Liver (tissue), 9 donors: Measurements from ENCODE around the gene FBP1. TPM values are rescaled to one million over a fixed set of nuclear protein-coding genes. Genes with fewer than 3 reads are reported as not detected.

Experiments used
- DNase-seq: peaks from one replicate; pipeline ENCODE4 v3.0.0-alpha.2; 2017; ENCODE audit warnings: low spot score
- H3K27ac ChIP-seq, 2 donors: one replicate each; pipeline ENCODE4 v1.7.0; 2013; ENCODE audit warnings: inconsistent platforms in 2 of 2, low read length in 2 of 2, control low read depth in 1 of 2, low read depth in 1 of 2, mild to moderate bottlenecking in 1 of 2
- H3K27me3 ChIP-seq, 4 donors: one replicate each; pipeline versions ENCODE4 v1.6.1 to v1.7.0; 2013; ENCODE audit warnings: low read length in 3 of 4, inconsistent platforms in 1 of 4, mild to moderate bottlenecking in 1 of 4, moderate library complexity in 1 of 4; ENCODE audit not compliant: control insufficient read depth in 4 of 4, insufficient read depth in 4 of 4
- H3K36me3 ChIP-seq, 4 donors: one replicate each; pipeline versions ENCODE4 v1.6.1 to v1.7.0; 2013; ENCODE audit warnings: low read length in 3 of 4, mild to moderate bottlenecking in 3 of 4, low read depth in 1 of 4, moderate library complexity in 1 of 4; ENCODE audit not compliant: control insufficient read depth in 4 of 4, insufficient read depth in 3 of 4
- H3K4me1 ChIP-seq, 4 donors: one replicate each; pipeline versions ENCODE4 v1.6.1 to v1.7.0; 2013; ENCODE audit warnings: low read length in 3 of 4, mild to moderate bottlenecking in 3 of 4, moderate library complexity in 1 of 4; ENCODE audit not compliant: control insufficient read depth in 4 of 4, insufficient read depth in 4 of 4
- H3K4me3 ChIP-seq, 3 donors: one replicate each; pipeline versions ENCODE4 v1.6.1 to v1.7.0; 2013; ENCODE audit warnings: low read length in 3 of 3, control low read depth in 1 of 3, low read depth in 1 of 3, mild to moderate bottlenecking in 1 of 3
- H3K9ac ChIP-seq, 2 donors: one replicate each; pipeline ENCODE4 v1.7.0; 2013; ENCODE audit warnings: low read length in 2 of 2, mild to moderate bottlenecking in 2 of 2, moderate library complexity in 2 of 2, control low read depth in 1 of 2, low read depth in 1 of 2
- H3K9me3 ChIP-seq, 4 donors: one replicate each; pipeline versions ENCODE4 v1.6.1 to v1.7.0; 2013; ENCODE audit warnings: low read length in 3 of 4; ENCODE audit not compliant: control insufficient read depth in 4 of 4
- ATF3 ChIP-seq: IDR thresholded peaks from 2 replicates; pipeline ENCODE4 v1.6.1; 2016; ENCODE audit warnings: antibody characterized with exemption
- CTCF ChIP-seq: fragments of 150-350 bp; IDR thresholded peaks from 2 replicates; pipeline ENCODE4 v1.5.1; 2017; ENCODE audit warnings: improper control_type of control experiment, low read depth, low read length; ENCODE audit not compliant: missing input control
- EGR1 ChIP-seq, 2 donors: IDR thresholded peaks; 2 replicates each; pipeline ENCODE4 v1.6.1; 2016 to 2018; ENCODE audit warnings: antibody characterized with exemption in 2 of 2, low read depth in 2 of 2
- FOXA1 ChIP-seq: IDR thresholded peaks from 2 replicates; pipeline ENCODE4 v1.6.1; 2016; ENCODE audit warnings: antibody characterized with exemption
- FOXA2 ChIP-seq: IDR thresholded peaks from 2 replicates; pipeline ENCODE4 v1.6.1; 2016; ENCODE audit warnings: antibody characterized with exemption
- GABPA ChIP-seq, 2 donors: IDR thresholded peaks in 1 of 2; conservative IDR thresholded peaks in 1 of 2; 2 replicates each; pipeline ENCODE4 v1.6.1; 2016; ENCODE audit warnings: antibody characterized with exemption in 2 of 2, mild to moderate bottlenecking in 1 of 2, moderate library complexity in 1 of 2
- HNF4A ChIP-seq, 2 donors: conservative IDR thresholded peaks; 2 replicates each; pipeline ENCODE4 v1.6.1; 2016; ENCODE audit warnings: antibody characterized with exemption in 2 of 2, mild to moderate bottlenecking in 2 of 2
- HNF4G ChIP-seq: IDR thresholded peaks from 2 replicates; pipeline ENCODE4 v1.6.1; 2016; ENCODE audit warnings: antibody characterized with exemption
- JUND ChIP-seq, 2 donors: IDR thresholded peaks; 2 replicates each; pipeline ENCODE4 v1.6.1; 2016; ENCODE audit warnings: antibody characterized with exemption in 2 of 2
- MAX ChIP-seq: IDR thresholded peaks from 2 replicates; pipeline ENCODE4 v1.6.1; 2016; ENCODE audit warnings: antibody characterized with exemption
- NR2F2 ChIP-seq: IDR thresholded peaks from 2 replicates; pipeline ENCODE4 v1.6.1; 2016; ENCODE audit warnings: antibody characterized with exemption
- RAD21 ChIP-seq, 2 donors: IDR thresholded peaks; 2 replicates each; pipeline ENCODE4 v1.6.1; 2016; ENCODE audit warnings: antibody characterized with exemption in 2 of 2, mild to moderate bottlenecking in 2 of 2
- REST ChIP-seq: IDR thresholded peaks from 2 replicates; pipeline ENCODE4 v1.6.1; 2016; ENCODE audit warnings: antibody characterized with exemption, mild to moderate bottlenecking
- RXRA ChIP-seq, 2 donors: IDR thresholded peaks; 2 replicates each; pipeline ENCODE4 v1.6.1; 2017 to 2018; ENCODE audit warnings: antibody characterized with exemption in 2 of 2, mild to moderate bottlenecking in 1 of 2
- SP1 ChIP-seq: IDR thresholded peaks from 2 replicates; pipeline ENCODE4 v1.6.1; 2018; ENCODE audit warnings: antibody characterized with exemption, mild to moderate bottlenecking
- TAF1 ChIP-seq: conservative IDR thresholded peaks from 2 replicates; pipeline ENCODE4 v1.6.1; 2016; ENCODE audit warnings: antibody characterized with exemption, mild to moderate bottlenecking
- YY1 ChIP-seq: IDR thresholded peaks from 2 replicates; pipeline ENCODE4 v1.6.1; 2016; ENCODE audit warnings: antibody characterized with exemption, mild to moderate bottlenecking
- ZBTB33 ChIP-seq: IDR thresholded peaks from 2 replicates; pipeline ENCODE4 v1.6.1; 2016; ENCODE audit warnings: antibody characterized with exemption
- WGBS: extraction: QIAGEN DNeasy Blood & Tissue Kit; methylation state at CpG from one replicate; pipeline ENCODE4 v1.1.7; 2013; 5-methylcytosine and 5-hydroxymethylcytosine counted together
- polyA plus RNA-seq, 2 donors: library from polyadenylated mRNA; stranded (reverse) in 1 of 2; unstranded in 1 of 2; fragments of 200-250 nt in 1 of 2; fragments of >200 nt in 1 of 2; fragmentation: Nextera tagmentation in 1 of 2; extraction: Ambion mirVana in 1 of 2; gene quantifications; one replicate each; pipeline versions ENCODE4 v1.2.1 to v1.2.3, GENCODE V29; 2013 to 2015
- total RNA-seq, 2 donors: library from RNA; depleted of rRNA; stranded (reverse); fragments of >200 nt; gene quantifications; one replicate each; pipeline ENCODE4 v1.2.3, GENCODE V29; 2014
- donor health status: healthy.
- donor health status: healthy.
- donor health status: healthy.
- donor health status: healthy.
- donor health status: healthy.

The FBP1 gene
- total and polyA plus RNA-seq, 4 donors, result 27.8 to 574 (median 317) TPM

- Histone ChIP-seq H3K27ac (peak overlapping the region; percentile 49 to 68), H3K9me3 (no peaks in the 10 kb centered on the region), H3K9ac (no peak overlapping the region), H3K36me3 (peaks cover 0 to 11% (median 4%) of the 10 kb centered on the region in 4 donors), H3K27me3 (no peaks in the 10 kb centered on the region), H3K4me3 (no peak overlapping the region), H3K4me1 (peaks cover 11 to 76% (median 59%) of the 10 kb centered on the region in 4 donors)
- no peak for DNase-seq
- TF ChIP-seq YY1, result no peak
- no peak for TF ChIP-seq GABPA (IDR thresholded peaks at IDR 0.05 in 1 of 2, conservative IDR thresholded peaks at IDR 0.05 in 1 of 2)
- no peak for TF ChIP-seq HNF4A (conservative IDR thresholded peaks at IDR 0.05)
- TF ChIP-seq TAF1, result no peak
- no peak for TF ChIP-seq RAD21 (IDR thresholded peaks at IDR 0.05)
- no peak for TF ChIP-seq MAX
- TF ChIP-seq ZBTB33, result no peak
- WGBS, result 70% methylated on average over 5 of the region's 5 CpGs
Observed at GRCh38 chr9:94630833-94631232, 8.5 kb downstream of the FBP1 start.

- H3K36me3 ChIP-seq, result peaks cover 0 to 12% (median 4%) of the 10 kb centered on the region in 4 donors
- H3K4me1 ChIP-seq, result peaks cover 11 to 71% (median 58%) of the 10 kb centered on the region in 4 donors
- no peak overlapping the region for H3K4me3 ChIP-seq
- peak overlapping the region in 1 of 2 donors; percentile 68 for H3K27ac ChIP-seq
- H3K9ac ChIP-seq, result no peak overlapping the region
- WGBS, result 31% methylated on average over 3 of the region's 3 CpGs
- no peak for DNase-seq
- H3K27me3 ChIP-seq, result no peaks in the 10 kb centered on the region
- no peaks in the 10 kb centered on the region for H3K9me3 ChIP-seq
- TF ChIP-seq SP1 (peak; percentile 83), ATF3 (no peak), RXRA (IDR thresholded peaks at IDR 0.05) (peak; percentile 81 to 89), HNF4G (no peak), MAX (peak; percentile 39), GABPA (IDR thresholded peaks at IDR 0.05 in 1 of 2, conservative IDR thresholded peaks at IDR 0.05 in 1 of 2) (no peak), YY1 (peak; percentile 34), JUND (IDR thresholded peaks at IDR 0.05) (peak in 1 of 2 donors; percentile 4), HNF4A (conservative IDR thresholded peaks at IDR 0.05) (peak; percentile 68 to 78), NR2F2 (no peak), RAD21 (IDR thresholded peaks at IDR 0.05) (peak in 1 of 2 donors; percentile 28), EGR1 (IDR thresholded peaks at IDR 0.05; ENCODE audit: low read depth in 2 of 2) (no peak), TAF1 (no peak), FOXA2 (no peak), ZBTB33 (no peak), CTCF (no peak), REST (peak; percentile 48), FOXA1 (no peak)
Observed at GRCh38 chr9:94630281-94630680, 9.0 kb downstream of the FBP1 start.
